GM19023 (cell line): ENCODE measurements around the gene CALR3.
A peak's percentile ranks its signal among the peaks of the same experiment; 100 is the strongest.
"Not testable (repeated sequence)": the region's sequence is repeated elsewhere in the genome, so short reads cannot be mapped to it uniquely, and the experiment has no call there.

Experiments used
- ATAC-seq: cut with Tn5 transposase; IDR thresholded peaks from one replicate; pipeline ENCODE4 v1.9.1; 2021; ENCODE audit warnings: mild to moderate bottlenecking, moderate library complexity; ENCODE audit not compliant: unreplicated experiment

The CALR3 gene, protein sequence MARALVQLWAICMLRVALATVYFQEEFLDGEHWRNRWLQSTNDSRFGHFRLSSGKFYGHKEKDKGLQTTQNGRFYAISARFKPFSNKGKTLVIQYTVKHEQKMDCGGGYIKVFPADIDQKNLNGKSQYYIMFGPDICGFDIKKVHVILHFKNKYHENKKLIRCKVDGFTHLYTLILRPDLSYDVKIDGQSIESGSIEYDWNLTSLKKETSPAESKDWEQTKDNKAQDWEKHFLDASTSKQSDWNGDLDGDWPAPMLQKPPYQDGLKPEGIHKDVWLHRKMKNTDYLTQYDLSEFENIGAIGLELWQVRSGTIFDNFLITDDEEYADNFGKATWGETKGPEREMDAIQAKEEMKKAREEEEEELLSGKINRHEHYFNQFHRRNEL

DNA sequence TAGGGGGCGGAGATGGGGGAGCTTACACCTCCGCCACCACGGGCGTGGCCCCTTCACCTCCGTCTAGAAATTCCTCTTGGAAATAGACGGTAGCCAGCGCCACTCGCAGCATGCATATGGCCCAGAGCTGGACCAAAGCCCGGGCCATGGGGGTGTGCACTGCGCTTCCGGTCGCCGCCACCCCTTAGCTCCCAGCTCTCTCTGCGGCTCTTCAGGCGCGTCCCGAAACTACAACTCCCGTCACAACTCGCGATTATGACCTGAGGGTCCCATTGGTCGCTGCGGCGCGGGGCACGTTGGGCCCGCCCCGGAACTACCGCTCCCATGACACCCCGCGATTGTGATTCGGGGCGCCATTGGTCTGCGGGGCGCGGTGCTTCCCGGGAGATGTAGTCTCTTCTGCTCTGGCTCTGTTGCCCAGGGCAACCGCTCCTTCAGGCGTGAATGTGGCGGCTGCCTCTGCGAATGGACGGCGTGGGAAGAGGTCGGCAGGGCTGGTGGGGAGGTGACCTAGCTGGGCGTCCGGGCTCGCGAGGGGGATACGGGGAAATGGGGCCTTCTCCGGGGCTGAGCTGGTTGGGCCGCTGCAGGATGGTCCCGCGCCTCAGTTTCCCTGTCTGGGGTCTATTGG lies at the start of gene CALR3, which contains the start of gene C19orf44:
Gene CALR3 (minus strand): TSS at position 186 of the 631 bp plus-strand sequence. CDS start 38 bp downstream, at position 148.
Gene C19orf44 (plus strand): TSS at position 413 of the 631 bp plus-strand sequence. CDS start 4,399 bp downstream, outside the sequence.
- ATAC-seq = peak; percentile 97

DNA sequence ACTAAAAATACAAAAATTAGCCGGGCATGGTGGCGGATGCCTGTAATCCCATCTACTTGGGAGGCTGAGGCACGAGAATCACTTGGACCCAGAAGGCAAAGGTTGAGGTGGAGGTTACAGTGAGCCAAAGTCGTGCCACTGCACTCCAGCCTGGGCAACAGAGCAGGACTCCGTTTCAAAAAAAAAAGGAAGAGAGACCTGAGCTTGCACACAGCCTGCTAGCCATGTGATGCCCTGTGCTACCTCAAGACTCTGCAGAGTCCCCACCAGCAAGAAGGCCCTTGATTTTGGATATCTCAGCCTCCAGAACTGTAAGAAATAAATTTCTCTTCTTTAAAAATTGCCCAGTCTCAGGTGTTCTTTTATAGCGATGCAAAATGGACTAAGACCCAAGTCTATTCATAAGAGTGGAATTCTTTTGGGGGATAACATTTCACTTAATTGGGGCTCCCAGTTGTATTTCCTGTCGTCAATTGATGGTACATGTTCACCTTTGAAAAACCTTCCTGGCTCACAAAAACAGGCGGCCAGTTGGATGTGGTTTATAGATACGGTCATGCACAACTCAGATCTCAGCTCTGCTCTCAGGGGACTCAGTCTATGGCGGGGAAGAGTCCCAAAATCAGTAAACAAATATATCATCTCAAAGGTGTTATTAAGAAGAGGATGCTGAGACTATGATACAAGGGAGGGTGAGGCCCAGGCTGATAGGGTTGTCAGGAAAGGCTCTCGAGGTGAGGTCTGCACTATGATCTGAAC lies 48.7 kb upstream of the CALR3 start:
- no peak for ATAC-seq

DNA sequence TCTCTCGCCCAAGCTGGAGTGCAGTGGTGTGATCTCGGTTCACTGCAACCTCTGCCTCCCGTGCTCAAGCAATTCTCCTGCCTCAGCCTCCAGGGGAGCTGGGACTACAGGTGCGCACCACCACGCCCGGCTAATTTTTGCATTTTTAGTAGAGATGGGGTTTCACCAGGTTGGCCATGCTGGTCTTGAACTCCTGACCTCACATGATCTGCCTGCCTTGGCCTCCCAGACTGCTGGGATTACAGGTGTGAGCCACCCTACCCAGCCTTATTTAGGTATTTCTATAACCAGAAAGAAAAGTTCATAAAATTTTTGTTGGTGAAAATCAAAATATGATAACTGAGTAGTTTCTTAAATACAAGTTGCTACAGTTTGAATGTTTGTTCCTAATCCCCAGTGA lies 47.8 kb upstream of the CALR3 start:
- ATAC-seq = not testable (repeated sequence)

DNA sequence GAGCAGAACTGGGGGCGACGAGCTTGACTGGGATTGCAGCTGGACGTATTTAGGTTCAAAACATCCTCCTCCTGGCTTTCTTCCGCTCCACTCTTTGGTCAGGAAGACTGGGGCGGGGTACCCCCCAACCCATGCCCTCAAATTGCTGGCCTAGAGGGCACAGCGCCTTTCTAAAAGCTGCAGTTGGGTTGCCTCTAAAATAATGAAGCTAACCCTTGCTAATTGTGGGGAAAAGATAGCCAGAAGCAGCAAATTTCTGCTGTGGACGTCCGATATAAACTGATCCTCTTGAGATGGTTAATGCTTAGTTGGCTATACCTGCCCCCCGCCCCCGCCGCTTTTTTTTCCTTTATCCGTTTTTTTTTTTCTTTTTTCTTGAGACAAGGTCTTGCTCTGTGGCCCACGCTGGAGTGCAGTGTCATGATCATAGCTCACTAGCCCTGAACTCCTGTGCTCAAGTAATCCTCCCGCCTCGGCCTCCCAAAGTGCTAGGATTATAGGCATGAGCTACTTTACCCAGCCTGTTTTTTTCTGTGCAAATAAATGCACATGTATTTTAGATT lies 47.0 kb upstream of the CALR3 start:
- ATAC-seq = no peak

DNA sequence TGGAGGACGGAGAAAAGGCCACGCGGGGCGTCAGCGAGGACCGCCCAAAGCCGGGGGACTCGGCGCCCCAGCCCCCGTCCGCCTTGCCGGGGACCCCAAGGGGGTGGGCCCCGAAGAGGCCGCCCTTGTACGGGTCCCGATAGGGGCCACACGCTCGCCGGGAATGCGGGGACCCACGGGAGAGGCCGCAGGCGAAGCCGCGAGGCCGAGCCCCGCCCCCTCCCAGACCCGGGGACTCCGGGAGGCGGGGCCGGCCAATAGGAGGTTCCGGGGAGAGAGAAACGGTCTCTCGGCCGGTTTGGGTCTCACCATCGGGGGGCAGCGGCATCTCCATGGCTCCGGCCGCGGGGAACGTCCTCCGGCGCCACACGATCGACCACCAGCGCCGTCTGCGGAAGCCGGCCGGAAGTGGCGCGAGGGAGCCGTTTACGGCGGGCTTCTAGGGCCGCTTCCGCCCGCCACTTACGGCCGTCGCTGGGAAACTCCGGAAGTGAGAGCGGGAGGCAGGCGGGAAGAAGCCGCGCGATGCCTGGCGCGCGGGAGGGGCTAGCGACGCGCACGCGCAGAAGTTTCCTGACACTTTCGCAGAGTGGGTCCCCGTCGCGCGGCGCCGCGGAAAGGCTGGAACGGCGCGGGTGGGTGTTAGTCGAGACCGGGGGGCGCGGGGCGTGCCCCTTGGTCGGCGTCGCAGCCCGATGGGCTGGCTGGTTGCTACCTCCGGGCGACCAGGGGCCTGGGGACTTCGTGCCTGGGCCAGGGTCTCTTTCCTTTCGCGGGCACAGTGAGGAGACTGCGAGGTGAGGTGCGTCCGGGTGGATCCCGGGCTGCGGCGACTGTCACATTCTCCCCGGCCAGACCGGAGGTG lies 46.3 kb upstream of the CALR3 start, which contains the start of gene CHERP:
Gene CHERP (minus strand): TSS at position 393 of the 865 bp plus-strand sequence. CDS start 59 bp downstream, at position 334.
- peak; percentile 74 for ATAC-seq

DNA sequence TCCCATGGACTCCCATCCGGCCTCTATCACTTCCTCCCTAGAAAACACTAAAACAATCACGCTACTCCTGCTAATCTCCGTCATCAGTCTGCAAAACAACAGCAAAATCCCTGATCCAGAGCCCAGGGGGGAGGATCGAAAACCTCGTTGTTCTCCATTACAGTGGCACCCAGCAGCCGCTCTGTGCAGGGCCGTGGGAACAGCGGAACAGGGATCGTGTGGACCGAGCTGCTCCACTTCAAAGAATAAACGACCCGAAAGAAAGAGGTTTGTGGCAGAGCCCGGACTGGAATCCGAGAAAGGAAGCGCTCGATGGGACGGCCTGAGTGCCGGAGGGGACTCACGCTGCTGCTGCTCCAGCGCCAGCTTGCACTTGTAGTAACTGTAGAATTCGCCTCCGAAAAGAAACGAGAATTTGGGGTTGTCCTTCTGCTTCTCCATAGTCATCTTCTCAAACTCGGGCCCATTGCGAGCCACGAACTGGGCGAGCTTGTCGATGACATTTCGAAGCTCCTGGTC lies 45.6 kb upstream of the CALR3 start:
- ATAC-seq = no peak

DNA sequence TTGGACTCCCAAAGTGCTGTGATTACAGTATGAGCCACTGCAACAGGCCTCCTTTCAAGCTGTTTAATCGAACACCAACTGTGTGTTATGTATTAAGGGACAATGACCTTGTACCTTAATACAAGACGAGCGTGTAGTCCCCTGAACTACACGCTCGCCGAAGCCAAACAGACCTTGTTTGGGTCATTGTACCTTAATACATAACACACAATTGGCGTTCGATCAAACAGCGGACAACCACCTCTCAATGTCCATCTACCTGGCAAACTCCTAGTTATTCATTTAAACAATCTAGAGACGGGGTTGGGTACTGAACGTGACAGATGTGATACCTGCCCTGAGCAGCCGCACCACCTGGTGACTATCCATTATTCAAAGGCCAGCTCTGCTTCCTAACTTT lies 45.0 kb upstream of the CALR3 start:
- ATAC-seq = no peak

DNA sequence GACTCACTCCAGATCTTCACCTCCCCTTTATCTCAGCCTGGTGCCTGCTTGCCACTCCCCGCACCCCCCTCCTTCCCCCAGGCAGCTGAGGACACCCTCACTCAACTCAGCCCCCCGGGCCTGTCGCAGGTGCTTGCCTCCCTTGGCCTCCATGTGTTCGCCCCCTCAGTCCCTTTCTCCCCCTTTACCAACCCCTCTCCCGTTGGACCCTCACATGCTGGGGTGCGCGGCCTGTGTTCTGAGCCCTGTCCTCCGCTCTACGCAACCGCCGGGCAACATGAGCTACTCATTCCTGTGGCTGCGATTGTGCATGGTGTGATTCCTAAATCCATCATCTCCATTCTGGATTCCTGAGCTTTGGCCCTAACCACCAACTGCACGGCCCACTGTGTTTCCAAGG lies 41.1 kb upstream of the CALR3 start:
- no peak for ATAC-seq

DNA sequence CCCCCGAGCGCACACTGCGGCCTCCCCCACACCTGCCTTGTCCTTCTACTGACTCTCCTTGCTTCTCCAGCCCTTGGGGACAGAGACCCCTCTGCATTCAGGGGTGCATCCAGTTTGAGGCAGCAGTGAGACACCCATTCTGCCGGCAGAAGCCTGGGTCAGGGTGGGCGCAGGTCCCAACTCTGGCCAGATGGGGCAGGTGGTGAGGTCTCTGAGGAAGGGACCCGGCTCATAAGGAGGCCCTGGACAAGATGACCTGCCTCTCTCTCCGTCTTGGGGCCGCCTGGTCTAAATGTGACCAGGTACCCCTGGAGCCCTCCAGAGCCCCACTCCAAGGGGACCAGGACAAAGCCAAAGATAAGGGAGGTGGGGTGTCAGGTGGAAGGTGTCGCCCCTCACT lies 40.2 kb upstream of the CALR3 start:
- ATAC-seq = no peak

DNA sequence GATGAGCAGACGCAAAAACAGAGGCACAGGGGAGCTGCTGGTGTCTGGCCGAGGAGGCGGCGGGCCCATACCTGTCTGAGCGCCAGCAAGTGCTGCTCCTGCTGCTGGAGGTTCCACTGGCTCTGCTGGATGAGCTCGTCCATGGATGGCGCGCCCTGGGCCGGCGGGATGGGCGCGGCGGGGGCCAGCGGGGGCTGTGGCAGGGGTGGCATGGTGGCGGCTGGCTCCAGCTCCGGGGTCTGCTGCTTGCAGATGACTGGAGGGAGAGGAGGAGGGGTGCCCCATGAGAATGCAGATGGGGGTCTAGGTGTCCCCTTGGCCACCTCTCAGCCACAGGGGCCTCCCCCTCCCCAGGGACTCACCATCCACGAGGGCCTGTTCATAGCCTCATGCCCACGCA lies 39.4 kb upstream of the CALR3 start:
- no peak for ATAC-seq

DNA sequence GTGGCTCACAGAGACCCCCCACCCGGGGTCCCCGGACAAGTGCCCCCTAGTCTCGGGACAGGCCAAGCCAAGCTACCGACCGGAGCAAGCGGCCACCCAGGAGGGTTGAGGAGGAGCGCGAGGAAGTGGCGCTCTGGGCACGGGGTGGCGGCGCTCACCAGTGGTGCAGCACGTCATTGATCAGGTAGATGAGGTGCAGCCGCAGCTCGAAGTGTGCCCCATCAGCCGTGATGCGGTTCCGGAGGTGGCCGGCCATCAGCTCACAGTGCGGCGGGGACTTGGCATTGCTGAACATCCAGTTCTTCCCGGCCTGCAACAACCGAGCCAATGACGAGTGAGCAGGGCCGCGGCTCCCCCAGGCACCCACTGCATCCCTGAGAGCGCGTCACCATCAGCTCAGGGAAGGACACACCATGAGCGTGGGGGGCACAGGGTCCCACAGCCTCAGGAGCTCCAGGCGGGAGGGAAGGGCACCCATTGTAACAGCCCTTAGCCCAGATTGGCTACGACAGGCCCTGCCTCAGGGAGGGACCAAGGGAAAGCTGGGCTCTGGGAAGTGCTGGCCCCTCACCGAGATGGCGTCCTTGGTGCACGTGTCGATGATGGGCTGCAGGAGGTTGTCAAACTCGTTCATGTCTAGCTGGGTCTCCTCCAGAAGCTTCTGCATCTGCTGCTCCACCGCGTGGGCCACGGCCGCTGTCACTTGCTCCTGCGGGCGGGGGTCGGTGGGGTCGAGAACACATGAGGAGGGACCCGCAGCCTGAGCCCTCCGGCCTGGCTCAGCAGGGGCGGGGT lies 36.7 kb upstream of the CALR3 start:
- no peak for ATAC-seq

DNA sequence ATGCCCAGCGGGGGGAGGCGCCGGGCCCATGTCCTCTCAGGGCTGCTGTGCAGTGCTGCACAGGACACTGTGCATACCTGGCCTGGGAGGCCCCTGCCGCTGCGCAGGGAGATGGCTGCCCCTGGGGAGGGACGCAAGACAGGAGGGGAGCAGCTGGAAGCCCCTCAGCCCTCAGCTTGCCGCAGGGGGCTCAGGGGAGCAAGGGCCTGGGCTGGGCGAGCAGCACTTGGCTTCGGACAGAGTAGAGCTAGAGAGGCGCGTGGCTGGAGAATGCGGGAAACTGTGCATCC lies 35.4 kb upstream of the CALR3 start:
- ATAC-seq = no peak

DNA sequence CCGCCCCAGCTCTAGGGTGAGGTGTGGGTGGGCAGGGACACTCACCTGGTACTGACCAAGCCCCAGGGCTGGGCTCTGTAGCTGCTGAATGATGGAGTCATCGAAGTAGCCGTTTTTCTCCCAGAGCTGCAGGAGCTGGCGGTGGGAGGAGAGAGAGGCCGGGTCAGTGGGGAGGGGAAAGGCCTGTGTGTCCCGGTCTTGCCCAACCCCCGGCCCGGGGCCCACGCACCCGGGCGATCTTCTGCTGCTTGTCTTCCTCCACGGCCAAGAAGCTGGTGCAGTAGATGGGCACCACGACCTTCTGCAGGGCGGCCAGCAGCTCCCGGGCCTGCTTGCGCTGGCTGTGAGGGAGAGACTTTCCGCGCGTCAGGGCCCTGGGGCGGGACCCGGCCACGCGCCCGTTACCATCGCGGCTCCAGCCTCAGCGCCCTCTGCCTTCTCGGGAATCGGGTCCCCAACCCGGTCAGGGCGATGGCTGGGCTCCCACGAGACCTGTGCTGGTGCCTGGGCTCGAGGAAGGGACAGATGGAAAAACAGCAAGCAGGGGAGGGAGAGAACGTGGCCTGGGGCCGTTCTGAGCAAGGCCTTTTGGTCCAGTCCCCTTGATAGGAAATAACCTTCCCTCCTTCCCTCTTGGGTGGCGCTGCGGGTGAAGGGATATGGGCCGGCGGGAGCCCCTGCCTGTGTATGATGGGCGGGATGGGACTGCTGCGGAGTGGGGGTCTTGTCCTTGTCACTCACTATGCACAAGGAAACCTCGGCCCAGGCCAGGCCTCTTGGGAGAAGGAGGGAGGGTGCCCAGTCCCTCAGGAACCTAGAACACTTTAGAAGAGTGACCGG lies 34.8 kb upstream of the CALR3 start:
- no peak for ATAC-seq

DNA sequence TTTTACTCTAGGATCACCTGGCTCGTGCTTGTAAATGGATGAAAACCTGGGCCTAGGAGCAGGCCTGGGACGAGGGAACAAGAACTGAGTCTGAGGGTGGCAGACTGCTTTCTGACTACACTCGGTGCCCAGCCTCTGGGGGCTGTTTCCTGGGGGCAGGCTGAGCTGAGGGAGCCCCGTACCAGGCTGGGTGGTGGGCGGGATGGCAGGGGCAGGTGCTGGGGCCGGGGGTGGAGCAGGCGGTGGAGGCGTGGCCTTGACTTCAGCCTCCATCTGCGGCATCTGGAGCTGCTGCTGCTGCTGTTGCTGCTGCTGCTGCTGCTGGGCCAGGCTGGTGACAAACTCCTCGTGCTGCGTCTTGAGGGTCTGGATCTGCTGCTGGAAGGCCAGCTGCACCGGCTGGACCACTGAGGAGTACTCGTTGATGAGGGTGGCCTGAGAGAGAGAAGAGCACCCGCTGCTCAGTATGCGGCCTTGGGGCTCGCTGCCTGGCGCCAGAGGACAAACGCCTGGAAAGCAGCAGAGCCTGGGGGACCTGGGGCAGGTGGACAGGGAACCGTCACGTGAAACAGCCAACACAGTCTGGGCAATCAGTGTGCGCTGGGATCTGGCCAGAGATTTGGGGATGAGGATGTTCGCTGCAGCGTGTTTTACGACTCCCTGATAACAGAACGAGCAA lies 33.6 kb upstream of the CALR3 start:
- no peak for ATAC-seq

DNA sequence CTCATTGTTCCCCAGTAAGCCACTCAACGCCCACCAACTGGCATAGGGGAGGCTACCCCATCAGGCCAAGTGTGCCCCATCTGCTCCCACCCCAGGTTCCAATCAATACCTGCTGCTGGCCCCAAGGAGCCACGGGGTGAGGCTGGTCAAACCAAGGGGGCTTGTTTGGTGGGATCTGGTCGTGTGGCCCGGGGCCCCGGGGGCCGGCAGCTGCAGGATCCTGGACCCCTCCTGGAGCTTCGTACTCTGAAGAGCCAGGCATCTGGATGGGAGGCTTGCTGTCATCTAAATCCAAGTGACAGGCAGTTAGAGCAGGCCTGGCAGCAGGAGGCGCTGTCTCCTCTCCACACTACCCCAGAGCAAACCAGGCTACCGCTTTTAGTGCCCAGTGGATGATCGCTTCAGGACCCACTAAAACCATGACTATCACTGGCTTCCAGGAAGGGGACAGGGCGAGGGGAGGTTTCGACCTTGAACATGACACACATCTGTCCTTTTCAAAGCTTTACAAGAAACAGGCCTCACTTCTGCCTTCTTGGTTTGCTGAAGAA lies 32.1 kb upstream of the CALR3 start:
- ATAC-seq = no peak

DNA sequence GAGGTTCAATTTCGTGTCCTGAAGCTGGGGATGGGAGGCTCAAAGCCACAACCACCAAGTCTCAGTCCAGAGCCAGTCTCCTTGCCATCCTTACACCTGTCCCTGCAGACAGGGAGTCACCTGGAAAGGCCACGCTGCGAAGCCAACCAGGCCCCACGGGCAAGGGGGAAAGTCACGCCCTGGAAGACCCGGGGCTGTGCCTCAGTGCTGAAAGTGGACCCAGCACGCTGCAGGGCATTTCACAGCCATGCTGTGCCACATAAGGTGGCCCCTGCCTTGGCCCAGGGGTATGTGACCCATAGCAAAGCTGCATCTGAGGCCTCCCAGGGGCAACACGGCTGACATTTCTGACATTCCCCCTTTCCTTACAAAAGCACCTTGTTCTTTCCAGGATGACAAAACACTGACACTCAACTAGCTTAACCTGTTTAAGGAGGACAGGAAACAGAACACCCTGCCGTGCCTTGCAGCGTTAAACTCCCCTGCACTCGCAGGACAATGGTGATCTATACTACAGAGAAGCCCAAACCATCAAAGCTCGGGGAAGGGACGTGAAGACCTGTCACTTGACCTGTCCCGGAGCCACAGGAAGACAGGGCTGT lies 31.5 kb upstream of the CALR3 start:
- ATAC-seq = no peak

DNA sequence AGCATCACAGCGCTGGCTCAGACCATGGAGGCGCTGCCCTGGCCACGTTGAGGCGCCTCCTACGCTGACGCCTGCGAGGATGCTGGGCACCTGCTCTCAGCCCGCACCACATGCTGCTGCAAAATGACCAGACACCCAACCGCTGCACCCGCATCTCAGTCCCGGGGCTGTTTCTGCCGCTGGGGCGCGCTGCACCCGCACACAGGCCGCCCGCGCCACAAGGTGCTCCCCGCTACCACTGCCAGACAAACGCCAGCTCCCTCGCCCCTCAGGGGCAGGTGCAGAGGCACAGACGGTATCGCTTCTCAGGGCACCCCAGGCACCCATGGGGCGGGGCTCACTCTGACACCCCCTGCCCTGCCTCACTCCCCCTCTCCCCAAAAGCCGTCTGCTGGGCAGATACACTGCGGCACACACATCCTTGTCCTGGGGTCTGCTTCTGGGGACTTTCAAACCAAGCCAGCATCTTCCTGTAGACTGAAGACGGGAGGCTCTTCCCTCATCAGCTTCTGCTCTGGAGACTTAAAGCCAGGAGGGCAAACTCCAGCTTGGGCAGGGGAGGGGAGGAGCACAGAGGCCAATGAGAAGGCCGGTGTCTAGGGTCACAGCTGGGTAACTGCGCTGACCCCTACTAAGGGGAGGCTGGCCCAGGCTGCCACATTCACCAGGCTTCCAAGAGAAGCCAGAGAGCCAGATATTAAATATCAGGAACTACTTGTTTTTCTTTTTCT lies 29.9 kb upstream of the CALR3 start:
- no peak for ATAC-seq
